Esophagus squamous epithelium (tissue), 4 donors: Measurements from ENCODE around the gene SGSM1.

Experiments used
- POLR2A ChIP-seq, 4 donors: fragments of 450-650 bp; IDR thresholded peaks; one replicate each; pipeline ENCODE4 v1.6.1; 2017; ENCODE audit warnings: antibody characterized with exemption in 4 of 4, mild to moderate bottlenecking in 4 of 4, moderate library complexity in 3 of 4
- TF ChIP-seq, protein P1 (sequence below), 6 experiments: fragments of 450-650 bp in 4 of 6; fragments of 200-600 bp in 2 of 6; sonication (generic) in 2 of 6; IDR thresholded peaks; one replicate each; pipeline ENCODE4 v1.5.1; 2016 to 2019; ENCODE audit warnings: antibody characterized with exemption in 6 of 6, mild to moderate bottlenecking in 4 of 6, moderate library complexity in 4 of 6

GRCh38 chr22:24920029-24920428 is 114.0 kb downstream of the SGSM1 start:
- TF ChIP-seq, protein P1, sequence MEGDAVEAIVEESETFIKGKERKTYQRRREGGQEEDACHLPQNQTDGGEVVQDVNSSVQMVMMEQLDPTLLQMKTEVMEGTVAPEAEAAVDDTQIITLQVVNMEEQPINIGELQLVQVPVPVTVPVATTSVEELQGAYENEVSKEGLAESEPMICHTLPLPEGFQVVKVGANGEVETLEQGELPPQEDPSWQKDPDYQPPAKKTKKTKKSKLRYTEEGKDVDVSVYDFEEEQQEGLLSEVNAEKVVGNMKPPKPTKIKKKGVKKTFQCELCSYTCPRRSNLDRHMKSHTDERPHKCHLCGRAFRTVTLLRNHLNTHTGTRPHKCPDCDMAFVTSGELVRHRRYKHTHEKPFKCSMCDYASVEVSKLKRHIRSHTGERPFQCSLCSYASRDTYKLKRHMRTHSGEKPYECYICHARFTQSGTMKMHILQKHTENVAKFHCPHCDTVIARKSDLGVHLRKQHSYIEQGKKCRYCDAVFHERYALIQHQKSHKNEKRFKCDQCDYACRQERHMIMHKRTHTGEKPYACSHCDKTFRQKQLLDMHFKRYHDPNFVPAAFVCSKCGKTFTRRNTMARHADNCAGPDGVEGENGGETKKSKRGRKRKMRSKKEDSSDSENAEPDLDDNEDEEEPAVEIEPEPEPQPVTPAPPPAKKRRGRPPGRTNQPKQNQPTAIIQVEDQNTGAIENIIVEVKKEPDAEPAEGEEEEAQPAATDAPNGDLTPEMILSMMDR (IDR thresholded peaks at IDR 0.05): no peak
- no peak for TF ChIP-seq POLR2A (IDR thresholded peaks at IDR 0.05)
